SU-DHL-6 (cell line): Measurements from ENCODE around the gene KRTAP17-1.
"Not testable (repeated sequence)": the region's sequence is repeated elsewhere in the genome, so short reads cannot be mapped to it uniquely, and the experiment has no call there.

Experiments used
- H2AFZ ChIP-seq: fragments of 200-600 bp; sonication (generic); 2 replicates; pipeline ENCODE4 v1.6.1; 2014; ENCODE audit warnings: low read depth, mild to moderate bottlenecking, moderate library complexity, mixed read lengths, antibody characterized with exemption, low read length; ENCODE audit not compliant: severe bottlenecking
- H3F3A ChIP-seq: fragments of 200-600 bp; shearing (Covaris generic); 2 replicates; pipeline ENCODE4 v1.6.0; 2016; ENCODE audit warnings: antibody characterized with exemption, mild to moderate bottlenecking; ENCODE audit not compliant: insufficient read depth
- H3K27ac ChIP-seq: fragments of 200-600 bp; sonication (generic); 2 replicates; pipeline ENCODE4 v1.5.1; 2016; ENCODE audit warnings: low read depth, mild to moderate bottlenecking, low read length, moderate library complexity, mixed read lengths
- H3K27me3 ChIP-seq: fragments of 200-600 bp; sonication (generic), shearing (Covaris generic); 2 replicates; pipeline ENCODE4 v1.6.0; 2014; ENCODE audit warnings: mild to moderate bottlenecking, low read length
- H3K36me3 ChIP-seq: fragments of 200-600 bp; sonication (generic); 2 replicates; pipeline ENCODE4 v1.6.1; 2014; ENCODE audit warnings: mild to moderate bottlenecking, low read length, mixed read lengths
- H3K4me2 ChIP-seq: fragments of 300-600, 200-600 bp; shearing (Covaris generic), sonication (generic); 2 replicates; pipeline ENCODE4 v1.6.0; 2014; ENCODE audit warnings: low read length, low read depth, mild to moderate bottlenecking; ENCODE audit not compliant: poor library complexity, severe bottlenecking
- H3K4me3 ChIP-seq: fragments of 200-600 bp; sonication (generic); 2 replicates; pipeline ENCODE4 v1.5.1; 2014; ENCODE audit warnings: antibody characterized with exemption, low read length, mild to moderate bottlenecking, mixed read lengths; ENCODE audit not compliant: insufficient read depth, poor library complexity, severe bottlenecking
- H3K79me2 ChIP-seq: fragments of 200-600 bp; sonication (generic); 2 replicates; pipeline ENCODE4 v1.6.1; 2014; ENCODE audit warnings: mild to moderate bottlenecking, low read length, moderate library complexity; ENCODE audit not compliant: insufficient read depth
- H3K9ac ChIP-seq: fragments of 200-600 bp; sonication (generic); 2 replicates; pipeline ENCODE4 v1.7.0; 2014; ENCODE audit warnings: mild to moderate bottlenecking, low read length
- H3K9me2 ChIP-seq: fragments of 200-600 bp; sonication (generic); replicated peaks from 2 replicates; pipeline ENCODE4 v1.6.1; 2014; ENCODE audit warnings: low read length; ENCODE audit not compliant: insufficient read depth
- H3K9me3 ChIP-seq: fragments of 200-600 bp; sonication (generic); 2 replicates; pipeline ENCODE4 v1.6.1; 2014; ENCODE audit warnings: low read length, mixed read lengths; ENCODE audit not compliant: insufficient read depth
- H4K20me1 ChIP-seq: fragments of 200-600 bp; sonication (generic); 2 replicates; pipeline ENCODE4 v1.6.1; 2014; ENCODE audit warnings: low read depth, mild to moderate bottlenecking, antibody characterized with exemption, low read length, moderate library complexity, mixed read lengths
- EZH2phosphoT487 ChIP-seq: fragments of 200-600 bp; sonication (generic), shearing (Covaris generic); conservative IDR thresholded peaks from 2 replicates; pipeline ENCODE4 v1.6.1; 2018; ENCODE audit warnings: mild to moderate bottlenecking, antibody characterized with exemption, low read length, moderate library complexity, mixed read lengths
- TF ChIP-seq, protein P1 (sequence below): fragments of 200-600 bp; sonication (generic); IDR thresholded peaks from one replicate; pipeline ENCODE4 v1.5.1; 2017; ENCODE audit warnings: antibody characterized with exemption, mild to moderate bottlenecking, low read length, moderate library complexity; ENCODE audit not compliant: insufficient read depth, poor library complexity, severe bottlenecking

KRTAP17-1 gene

DNA sequence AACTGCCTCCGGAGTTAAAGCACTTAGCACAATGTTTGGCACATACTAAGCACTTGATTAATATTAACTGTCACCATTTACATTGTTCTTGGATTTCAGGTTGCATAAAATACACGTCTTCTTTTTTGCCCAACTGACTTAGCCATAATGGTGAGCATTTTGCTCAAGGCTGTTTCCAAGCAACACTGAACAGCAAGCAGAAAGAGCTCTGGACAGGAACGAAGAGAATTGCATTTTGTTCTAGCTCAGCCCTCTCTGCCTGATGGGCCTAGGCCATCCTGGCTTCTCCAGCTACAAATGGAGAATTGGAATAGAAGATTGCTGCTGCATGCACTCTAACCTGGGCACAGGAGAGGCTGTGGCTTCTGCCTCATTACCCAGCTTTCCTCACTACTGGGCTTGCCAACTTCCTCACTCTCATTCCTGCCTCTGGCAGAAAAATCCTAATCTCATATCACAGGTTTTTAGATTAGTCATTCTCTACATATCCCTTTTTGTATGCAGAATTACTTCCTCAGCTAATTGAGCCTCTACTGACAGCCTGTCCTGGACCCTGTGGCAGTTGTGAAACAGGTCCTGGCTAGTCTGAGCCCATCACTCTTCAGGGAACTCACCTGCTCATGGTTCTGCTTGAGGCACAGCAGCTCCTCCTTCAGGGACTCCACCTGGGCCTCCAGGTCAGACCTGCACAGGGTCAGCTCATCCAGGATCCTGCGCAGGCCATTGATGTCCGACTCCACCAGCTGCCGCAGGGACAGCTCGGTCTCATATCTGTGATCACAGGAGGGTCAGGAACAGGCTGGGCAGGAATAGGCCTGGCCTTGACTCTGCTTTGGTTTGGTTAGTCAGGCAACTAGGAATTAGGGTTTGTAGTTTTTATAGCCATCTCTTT, 32.6 kb upstream of the KRTAP17-1 start:
- Histone ChIP-seq H3K79me2 (no peaks in the 10 kb centered on the region), H3K9ac (no peak overlapping the region), H4K20me1 (no peaks in the 10 kb centered on the region), H2AFZ (no peak overlapping the region), H3K36me3 (no peaks in the 10 kb centered on the region), H3K9me2 (no peaks in the 10 kb centered on the region), H3K4me2 (no peak overlapping the region), H3F3A (no peaks in the 10 kb centered on the region), H3K27ac (no peak overlapping the region), H3K4me3 (no peak overlapping the region), H3K9me3 (no peaks in the 10 kb centered on the region), H3K27me3 (no peaks in the 10 kb centered on the region)
- TF ChIP-seq, protein P1, sequence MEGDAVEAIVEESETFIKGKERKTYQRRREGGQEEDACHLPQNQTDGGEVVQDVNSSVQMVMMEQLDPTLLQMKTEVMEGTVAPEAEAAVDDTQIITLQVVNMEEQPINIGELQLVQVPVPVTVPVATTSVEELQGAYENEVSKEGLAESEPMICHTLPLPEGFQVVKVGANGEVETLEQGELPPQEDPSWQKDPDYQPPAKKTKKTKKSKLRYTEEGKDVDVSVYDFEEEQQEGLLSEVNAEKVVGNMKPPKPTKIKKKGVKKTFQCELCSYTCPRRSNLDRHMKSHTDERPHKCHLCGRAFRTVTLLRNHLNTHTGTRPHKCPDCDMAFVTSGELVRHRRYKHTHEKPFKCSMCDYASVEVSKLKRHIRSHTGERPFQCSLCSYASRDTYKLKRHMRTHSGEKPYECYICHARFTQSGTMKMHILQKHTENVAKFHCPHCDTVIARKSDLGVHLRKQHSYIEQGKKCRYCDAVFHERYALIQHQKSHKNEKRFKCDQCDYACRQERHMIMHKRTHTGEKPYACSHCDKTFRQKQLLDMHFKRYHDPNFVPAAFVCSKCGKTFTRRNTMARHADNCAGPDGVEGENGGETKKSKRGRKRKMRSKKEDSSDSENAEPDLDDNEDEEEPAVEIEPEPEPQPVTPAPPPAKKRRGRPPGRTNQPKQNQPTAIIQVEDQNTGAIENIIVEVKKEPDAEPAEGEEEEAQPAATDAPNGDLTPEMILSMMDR = no peak
- TF ChIP-seq EZH2phosphoT487 = no peak

DNA sequence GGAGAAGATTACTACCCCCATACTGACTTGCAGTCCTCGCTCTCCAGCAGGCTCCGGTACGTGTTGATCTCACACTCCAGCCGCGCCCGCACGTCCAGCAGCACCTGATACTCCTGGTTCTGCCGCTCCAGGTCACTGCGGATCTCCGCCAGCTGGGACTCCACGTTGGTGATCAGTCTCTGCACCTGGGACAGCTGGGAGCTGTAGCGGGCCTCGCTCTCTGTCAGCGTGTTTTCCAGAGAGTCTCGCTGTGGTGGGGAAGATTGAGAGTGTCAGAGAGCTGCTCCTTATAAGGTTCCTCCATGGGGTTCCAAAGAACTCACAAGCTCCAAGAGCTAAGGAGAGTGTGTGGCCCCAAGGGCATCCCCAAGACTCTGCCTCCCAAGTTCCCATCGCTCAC, 30.9 kb upstream of the KRTAP17-1 start:
- H3K27me3 ChIP-seq, H4K20me1 ChIP-seq, H3K9me2 ChIP-seq, H3F3A ChIP-seq, H3K27ac ChIP-seq, H3K4me3 ChIP-seq, H3K4me2 ChIP-seq, H3K9me3 ChIP-seq, H3K36me3 ChIP-seq, H2AFZ ChIP-seq, H3K79me2 ChIP-seq, H3K9ac ChIP-seq: not testable (repeated sequence)

DNA sequence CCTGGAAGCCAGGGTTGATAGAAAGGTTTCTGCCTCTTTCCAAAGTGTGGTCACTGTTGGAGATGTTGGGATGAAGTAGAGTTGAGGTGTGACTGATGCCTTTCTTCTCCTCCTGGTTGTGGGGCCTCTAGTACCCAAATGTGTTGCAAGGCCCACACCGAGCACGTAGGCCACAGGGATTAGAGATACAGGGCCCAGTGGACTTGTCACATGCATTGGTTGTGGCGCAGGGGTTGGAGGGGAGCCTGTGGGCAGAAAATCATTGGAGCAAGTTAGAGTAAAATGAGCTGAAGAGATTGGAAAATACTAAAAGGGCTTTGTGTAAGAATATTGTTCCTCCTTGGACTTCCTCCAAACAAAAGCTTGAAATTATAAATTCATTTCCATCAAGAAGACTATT, 30.5 kb upstream of the KRTAP17-1 start:
- Histone ChIP-seq H3K36me3 (no peaks in the 10 kb centered on the region), H2AFZ (no peak overlapping the region), H3K27me3 (no peaks in the 10 kb centered on the region), H4K20me1 (no peaks in the 10 kb centered on the region), H3K27ac (no peak overlapping the region), H3K9ac (no peak overlapping the region), H3K4me2 (no peak overlapping the region), H3K4me3 (no peak overlapping the region), H3K9me3 (no peaks in the 10 kb centered on the region), H3F3A (no peaks in the 10 kb centered on the region), H3K79me2 (no peaks in the 10 kb centered on the region), H3K9me2 (no peaks in the 10 kb centered on the region)
- TF ChIP-seq EZH2phosphoT487 = no peak

DNA sequence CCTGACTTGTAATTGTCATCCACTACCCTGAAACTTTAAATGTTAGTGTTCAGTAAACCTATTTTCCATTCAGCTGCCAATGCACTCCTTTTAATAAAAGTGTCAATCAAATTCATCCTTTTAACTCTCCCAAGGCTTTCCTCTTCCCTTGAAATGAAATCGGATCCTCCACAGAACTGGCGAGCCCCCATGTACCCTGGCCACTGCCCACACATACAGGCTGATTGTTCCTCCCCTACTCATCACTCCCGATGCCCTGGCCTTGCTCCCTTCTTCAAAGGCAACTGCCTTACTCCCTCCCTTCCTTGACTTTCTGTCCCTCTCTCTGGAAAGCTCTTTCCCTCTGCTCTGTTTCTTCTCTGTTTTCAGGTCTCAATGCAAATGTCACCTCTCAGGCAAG, 27.5 kb upstream of the KRTAP17-1 start:
- no peaks in the 10 kb centered on the region for H3K9me3 ChIP-seq
- H3K27ac ChIP-seq = no peak overlapping the region
- no peak overlapping the region for H3K9ac ChIP-seq
- H3K27me3 ChIP-seq = no peaks in the 10 kb centered on the region
- H3K79me2 ChIP-seq = no peaks in the 10 kb centered on the region
- no peak overlapping the region for H3K4me3 ChIP-seq
- H2AFZ ChIP-seq = no peak overlapping the region
- H3K9me2 ChIP-seq = no peaks in the 10 kb centered on the region
- H4K20me1 ChIP-seq = no peaks in the 10 kb centered on the region
- H3F3A ChIP-seq = no peaks in the 10 kb centered on the region
- no peaks in the 10 kb centered on the region for H3K36me3 ChIP-seq
- TF ChIP-seq, protein P1 = no peak
- TF ChIP-seq EZH2phosphoT487 = no peak
- H3K4me2 ChIP-seq = no peak overlapping the region
